Neutrophil (primary cell): Measurements from ENCODE around the gene VGLL4.
A peak's percentile ranks its signal among the peaks of the same experiment; 100 is the strongest.
"Not testable (repeated sequence)": the region's sequence is repeated elsewhere in the genome, so short reads cannot be mapped to it uniquely, and the experiment has no call there.

ENCODE experiments used
- H3K27ac ChIP-seq: fragments of 200-600 bp; sonication (generic); 2 replicates; pipeline ENCODE4 v1.5.1; 2016; ENCODE audit warnings: mild to moderate bottlenecking, moderate library complexity
- H3K27me3 ChIP-seq: fragments of 200-600 bp; sonication (generic); 2 replicates; pipeline ENCODE4 v1.6.0; 2016; ENCODE audit warnings: mild to moderate bottlenecking
- H3K36me3 ChIP-seq: fragments of 200-600 bp; sonication (generic); 2 replicates; pipeline ENCODE4 v1.5.1; 2017
- H3K4me1 ChIP-seq, 2 experiments: fragments of 200-600 bp in 1 of 2; sonication (generic) in 1 of 2; 1 replicate in 1 of 2; 2 replicates in 1 of 2; pipeline versions ENCODE4 v1.5.1 to v1.6.1; 2013 to 2016; ENCODE audit warnings: low read depth in 1 of 2, low read length in 1 of 2, mild to moderate bottlenecking in 1 of 2, moderate library complexity in 1 of 2; ENCODE audit not compliant: control insufficient read depth in 1 of 2, insufficient read depth in 1 of 2
- H3K4me3 ChIP-seq, 2 experiments: fragments of 200-600 bp in 1 of 2; sonication (generic) in 1 of 2; 1 replicate in 1 of 2; 2 replicates in 1 of 2; pipeline ENCODE4 v1.5.1; 2013 to 2016; ENCODE audit warnings: low read depth in 1 of 2, low read length in 1 of 2, mild to moderate bottlenecking in 1 of 2, moderate library complexity in 1 of 2
- H3K9me3 ChIP-seq: fragments of 200-600 bp; sonication (generic); 2 replicates; pipeline ENCODE4 v1.5.1; 2016
- CTCF ChIP-seq: fragments of 200-600 bp; sonication (generic); IDR thresholded peaks from 2 replicates; pipeline ENCODE4 v1.5.1; 2016; ENCODE audit warnings: antibody characterized with exemption

The VGLL4 gene

GRCh38 chr3:11514191-11514821, 129.4 kb downstream of the VGLL4 start:
- Histone ChIP-seq H3K36me3 (peaks cover 4% of the 10 kb centered on the region), H3K4me3 (no peak overlapping the region), H3K9me3 (no peaks in the 10 kb centered on the region), H3K27ac (peak overlapping the region; percentile 27), H3K27me3 (no peaks in the 10 kb centered on the region), H3K4me1 (no peaks in the 10 kb centered on the region)
- TF ChIP-seq CTCF = no peak

DNA sequence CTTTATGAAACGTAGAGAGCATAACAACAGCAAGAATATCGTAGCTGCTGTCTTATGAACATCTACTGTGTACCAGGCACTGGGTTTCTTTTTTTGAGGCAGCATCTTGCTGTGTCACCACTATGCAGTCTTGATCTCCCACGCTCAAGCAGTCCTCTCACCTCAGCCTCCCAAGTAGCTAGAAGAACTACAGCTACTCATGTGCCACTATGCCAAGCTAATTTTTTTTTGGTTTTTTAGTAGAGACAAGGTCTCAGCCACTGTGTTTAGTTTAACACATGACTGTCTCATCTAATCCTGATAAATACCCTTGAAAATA, 129.9 kb downstream of the VGLL4 start:
- no peaks in the 10 kb centered on the region for H3K27me3 ChIP-seq
- peak overlapping the region; percentile 27 for H3K27ac ChIP-seq
- peaks cover 4% of the 10 kb centered on the region for H3K36me3 ChIP-seq
- no peak overlapping the region for H3K4me3 ChIP-seq
- no peaks in the 10 kb centered on the region for H3K4me1 ChIP-seq
- H3K9me3 ChIP-seq = no peaks in the 10 kb centered on the region
- no peak for TF ChIP-seq CTCF

DNA sequence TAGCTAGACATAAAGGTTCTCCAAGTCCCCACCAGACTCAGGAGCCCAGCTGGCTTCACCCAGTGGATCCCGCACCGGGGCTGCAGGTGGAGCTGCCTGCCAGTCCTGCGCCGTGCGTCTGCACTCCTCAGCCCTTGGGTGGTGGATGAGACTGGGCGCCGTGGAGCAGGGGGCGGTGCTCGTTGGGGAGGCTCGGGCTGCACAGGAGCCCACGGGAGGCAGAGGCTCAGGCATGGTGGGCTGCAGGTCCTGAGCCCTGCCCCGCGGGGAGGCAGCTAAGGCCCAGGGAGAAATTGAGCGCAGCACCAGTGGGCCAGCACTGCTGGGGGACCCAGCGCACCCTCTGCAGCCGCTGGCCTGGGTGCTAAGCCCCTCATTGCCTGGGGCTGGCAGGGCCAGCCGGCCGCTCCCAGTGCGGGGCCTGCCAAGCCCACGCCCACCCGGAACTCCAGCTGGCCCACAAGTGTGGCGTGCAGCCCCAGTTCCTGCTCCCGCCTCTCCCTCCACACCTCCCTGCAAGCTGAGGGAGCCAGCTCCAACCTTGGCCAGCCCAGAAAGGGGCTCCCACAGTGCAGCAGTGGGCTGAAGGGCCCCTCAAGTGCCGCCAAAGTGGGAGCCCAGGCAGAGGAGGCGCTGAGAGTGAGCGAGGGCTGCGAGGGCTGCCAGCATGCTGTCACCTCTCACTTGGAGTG, 130.4 kb downstream of the VGLL4 start:
- H3K4me3 ChIP-seq, H3K27me3 ChIP-seq, H3K9me3 ChIP-seq, H3K36me3 ChIP-seq, H3K4me1 ChIP-seq: not testable (repeated sequence)
- H3K27ac ChIP-seq = peak overlapping the region; percentile 27

DNA sequence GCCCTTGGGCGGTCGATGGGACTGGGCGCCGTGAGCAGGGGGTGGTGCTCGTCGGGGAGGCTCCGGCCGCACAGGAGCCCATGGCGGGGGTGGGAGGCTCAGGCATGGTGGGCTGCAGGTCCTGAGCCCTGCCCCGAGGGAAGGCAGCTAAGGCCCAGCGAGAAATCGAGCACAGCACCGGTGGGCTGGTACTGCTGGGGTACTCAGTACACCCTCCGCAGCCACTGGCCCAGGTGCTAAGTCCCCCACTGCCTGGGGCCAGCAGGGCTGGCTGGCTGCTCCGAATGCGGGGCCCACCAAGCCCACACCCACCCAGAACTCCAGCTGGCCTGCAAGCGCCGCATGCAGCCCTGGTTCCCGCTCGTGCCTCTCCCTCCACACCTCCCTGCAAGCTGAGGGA, 132.1 kb downstream of the VGLL4 start:
- H3K4me3 ChIP-seq, H3K4me1 ChIP-seq, H3K27me3 ChIP-seq, H3K27ac ChIP-seq, H3K36me3 ChIP-seq, H3K9me3 ChIP-seq: not testable (repeated sequence)

- Histone ChIP-seq H3K36me3 (peaks cover 4% of the 10 kb centered on the region), H3K27ac (no peak overlapping the region), H3K9me3 (no peaks in the 10 kb centered on the region), H3K4me3 (no peak overlapping the region), H3K4me1 (no peaks in the 10 kb centered on the region), H3K27me3 (no peaks in the 10 kb centered on the region)
- no peak for TF ChIP-seq CTCF
Measured at GRCh38 chr3:11510356-11510755, 133.4 kb downstream of the VGLL4 start.

DNA sequence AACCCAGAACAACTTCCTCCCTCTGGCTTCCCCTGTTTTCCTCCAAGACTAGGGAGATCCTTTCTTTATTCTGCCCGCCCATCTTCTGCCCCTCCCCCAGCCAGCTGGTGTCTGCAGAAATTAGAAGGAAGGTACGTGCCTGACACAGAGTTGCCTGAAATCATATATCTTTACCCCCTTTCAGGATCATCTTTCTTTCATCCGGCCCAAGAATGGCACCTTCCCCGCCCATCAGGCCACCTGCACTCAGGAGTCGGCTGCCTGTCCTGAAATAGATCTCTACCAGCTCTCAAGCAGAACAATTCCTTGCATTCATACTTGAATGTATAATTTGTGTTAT, 133.7 kb downstream of the VGLL4 start:
- no peak overlapping the region for H3K27ac ChIP-seq
- H3K4me3 ChIP-seq = no peak overlapping the region

More for the DNA sequence above, 133.7 kb downstream of the VGLL4 start:
- Histone ChIP-seq H3K36me3 (peaks cover 4% of the 10 kb centered on the region), H3K9me3 (no peaks in the 10 kb centered on the region), H3K27me3 (no peaks in the 10 kb centered on the region), H3K4me1 (no peaks in the 10 kb centered on the region)
- TF ChIP-seq CTCF = no peak
